Tibial artery (tissue), 4 donors: ENCODE data around the gene CPLANE1.
"Not testable (repeated sequence)": the region's sequence is repeated elsewhere in the genome, so short reads cannot be mapped to it uniquely, and the experiment has no call there.

Experiments used
- DNase-seq, 2 donors: peaks; one replicate each; pipeline ENCODE4 v3.0.0-alpha.2; 2019
- H3K27ac ChIP-seq, 2 donors: fragments of 200-600 bp; sonication (generic) in 1 of 2; 1 replicate in 1 of 2; 2 replicates in 1 of 2; pipeline ENCODE4 v1.5.1; 2018 to 2019; ENCODE audit warnings: mild to moderate bottlenecking in 1 of 2
- H3K27me3 ChIP-seq, 2 donors: fragments of 200-600 bp; sonication (generic) in 1 of 2; one replicate each; pipeline versions ENCODE4 v1.5.1 to v1.6.0; 2016 to 2019
- H3K36me3 ChIP-seq, 3 donors: fragments of 200-600 bp; sonication (generic) in 2 of 3; one replicate each; pipeline ENCODE4 v1.5.1; 2016 to 2019; ENCODE audit warnings: mild to moderate bottlenecking in 2 of 3
- H3K4me1 ChIP-seq, 4 donors: fragments of 200-600 bp; sonication (generic) in 2 of 4; 1 replicate in 3 of 4; 2 replicates in 1 of 4; pipeline ENCODE4 v1.5.1; 2016 to 2019
- H3K4me3 ChIP-seq, 2 donors: fragments of 200-600 bp; sonication (generic) in 1 of 2; 1 replicate in 1 of 2; 2 replicates in 1 of 2; pipeline ENCODE4 v1.5.1; 2018 to 2019; ENCODE audit warnings: mild to moderate bottlenecking in 2 of 2
- H3K9me3 ChIP-seq, 3 donors: fragments of 200-600 bp; sonication (generic) in 1 of 3; one replicate each; pipeline ENCODE4 v1.5.1; 2016 to 2019
- intact Hi-C: fragments of 100-400 bp; cut with DNase I; formaldehyde crosslinking; loops from one replicate; pipeline ENCODE4 v1.15.0; 2023; ENCODE audit warnings: low total_unique reads
- TF ChIP-seq, protein P1 (sequence below), 2 experiments: fragments of 200-600 bp in 1 of 2; fragments of 450-650 bp in 1 of 2; IDR thresholded peaks; one replicate each; pipeline ENCODE4 v1.5.1; 2017 to 2019; ENCODE audit warnings: antibody characterized with exemption in 2 of 2, mild to moderate bottlenecking in 1 of 2, moderate library complexity in 1 of 2

CPLANE1 gene

DNA sequence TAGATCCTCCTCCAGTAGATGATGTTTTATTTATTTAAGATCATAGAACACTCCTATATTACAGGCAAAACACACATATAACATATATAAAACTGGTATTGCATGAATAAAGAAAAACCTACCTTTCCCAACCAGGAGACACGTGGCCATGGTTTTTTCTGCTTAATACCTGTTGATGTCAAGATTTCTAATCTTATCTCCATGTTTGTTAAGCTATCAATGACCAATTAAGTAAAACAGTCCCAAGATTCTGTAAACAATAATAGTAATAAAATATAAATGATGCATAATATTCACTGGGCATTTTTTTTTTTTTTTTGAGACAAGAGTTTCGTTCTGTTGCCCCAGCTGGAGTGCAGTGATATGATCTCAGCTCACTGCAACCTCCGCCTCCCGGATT, 1.7 kb downstream of the CPLANE1 start:
- H3K9me3 ChIP-seq: no peaks in the 10 kb centered on the region
- DNase-seq: no peak
- H3K27me3 ChIP-seq: no peaks in the 10 kb centered on the region
- TF ChIP-seq, protein P1, sequence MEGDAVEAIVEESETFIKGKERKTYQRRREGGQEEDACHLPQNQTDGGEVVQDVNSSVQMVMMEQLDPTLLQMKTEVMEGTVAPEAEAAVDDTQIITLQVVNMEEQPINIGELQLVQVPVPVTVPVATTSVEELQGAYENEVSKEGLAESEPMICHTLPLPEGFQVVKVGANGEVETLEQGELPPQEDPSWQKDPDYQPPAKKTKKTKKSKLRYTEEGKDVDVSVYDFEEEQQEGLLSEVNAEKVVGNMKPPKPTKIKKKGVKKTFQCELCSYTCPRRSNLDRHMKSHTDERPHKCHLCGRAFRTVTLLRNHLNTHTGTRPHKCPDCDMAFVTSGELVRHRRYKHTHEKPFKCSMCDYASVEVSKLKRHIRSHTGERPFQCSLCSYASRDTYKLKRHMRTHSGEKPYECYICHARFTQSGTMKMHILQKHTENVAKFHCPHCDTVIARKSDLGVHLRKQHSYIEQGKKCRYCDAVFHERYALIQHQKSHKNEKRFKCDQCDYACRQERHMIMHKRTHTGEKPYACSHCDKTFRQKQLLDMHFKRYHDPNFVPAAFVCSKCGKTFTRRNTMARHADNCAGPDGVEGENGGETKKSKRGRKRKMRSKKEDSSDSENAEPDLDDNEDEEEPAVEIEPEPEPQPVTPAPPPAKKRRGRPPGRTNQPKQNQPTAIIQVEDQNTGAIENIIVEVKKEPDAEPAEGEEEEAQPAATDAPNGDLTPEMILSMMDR (IDR thresholded peaks at IDR 0.05): no peak
- H3K36me3 ChIP-seq: no peaks in the 10 kb centered on the region
- H3K4me1 ChIP-seq: peaks cover 0 to 39% (median 17%) of the 10 kb centered on the region in 4 donors
- peak overlapping the region; percentile 74 to 75 for H3K4me3 ChIP-seq
- no peak overlapping the region for H3K27ac ChIP-seq
- intact Hi-C loops: no loop called here

DNA sequence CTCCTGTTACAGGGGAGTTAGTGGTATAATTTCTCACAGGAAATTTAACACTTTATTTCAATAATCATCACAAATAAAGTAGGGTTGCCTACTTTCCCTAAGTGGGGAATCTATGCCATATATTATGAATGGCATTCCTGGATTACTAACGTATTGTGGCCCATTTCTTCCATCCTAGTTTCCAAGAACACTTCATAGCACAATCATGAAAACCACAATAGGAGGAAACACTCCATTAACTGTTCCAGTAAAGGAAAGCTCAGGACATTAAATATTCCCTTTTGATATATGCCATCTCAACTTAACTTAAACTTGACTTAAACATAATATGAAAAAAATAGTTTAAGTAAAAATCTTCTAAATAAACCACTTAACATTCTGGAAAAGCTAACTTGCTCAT, 2.1 kb downstream of the CPLANE1 start:
- Histone ChIP-seq H3K4me1 (peaks cover 0 to 39% (median 17%) of the 10 kb centered on the region in 4 donors), H3K9me3 (no peaks in the 10 kb centered on the region), H3K36me3 (no peaks in the 10 kb centered on the region), H3K4me3 (no peak overlapping the region), H3K27me3 (no peaks in the 10 kb centered on the region), H3K27ac (no peak overlapping the region)
- intact Hi-C loops: no loop called here
- no peak for DNase-seq
- TF ChIP-seq, protein P1 (IDR thresholded peaks at IDR 0.05): no peak

DNA sequence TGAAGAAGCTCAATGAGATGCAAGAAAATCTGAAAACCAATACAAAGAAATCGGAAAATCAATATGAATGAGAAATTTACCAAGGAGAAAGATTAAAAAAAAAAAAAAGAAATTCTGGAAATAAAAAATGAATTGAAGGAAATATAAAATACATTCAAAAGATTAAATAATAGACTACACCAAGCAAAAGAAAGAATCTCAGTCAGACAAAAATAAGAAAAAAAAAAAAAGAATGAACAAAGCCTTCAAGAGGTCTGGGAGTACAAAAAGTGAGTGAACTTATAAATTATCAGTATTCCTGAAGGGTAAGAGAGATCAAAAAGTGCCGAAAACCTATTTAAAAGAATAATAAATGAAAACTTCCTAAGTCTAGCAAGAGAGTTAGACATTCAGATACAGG, 14.9 kb downstream of the CPLANE1 start:
- TF ChIP-seq, protein P1 (IDR thresholded peaks at IDR 0.05): no peak
- no peak overlapping the region for H3K27ac ChIP-seq
- peaks cover 0 to 7% (median 6%) of the 10 kb centered on the region in 3 donors for H3K9me3 ChIP-seq
- no peak for DNase-seq
- H3K36me3 ChIP-seq: peaks cover 58 to 75% (median 74%) of the 10 kb centered on the region in 3 donors
- no peaks in the 10 kb centered on the region for H3K27me3 ChIP-seq
- intact Hi-C loops: no loop called here
- H3K4me3 ChIP-seq: no peak overlapping the region
- no peaks in the 10 kb centered on the region for H3K4me1 ChIP-seq

DNA sequence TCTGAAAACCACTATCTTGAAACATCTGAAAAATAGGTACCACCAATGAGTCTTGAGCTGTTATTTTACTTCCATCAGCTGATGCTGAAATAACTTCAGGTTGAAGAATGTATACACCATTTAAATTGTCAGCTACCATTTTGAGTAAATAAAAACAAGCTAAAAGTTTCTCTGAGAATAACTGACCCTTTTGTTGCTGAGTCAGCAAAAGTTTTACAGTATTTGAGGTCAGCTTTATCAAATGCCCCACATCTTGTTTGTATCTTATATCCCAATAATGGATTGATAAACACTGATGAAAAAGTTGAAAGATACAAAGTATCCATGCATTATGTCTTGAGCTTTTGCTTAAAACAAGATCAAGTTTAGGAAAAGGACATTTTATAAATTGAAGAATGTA, 22.8 kb downstream of the CPLANE1 start:
- TF ChIP-seq, protein P1 (IDR thresholded peaks at IDR 0.05): no peak
- H3K27me3 ChIP-seq: no peaks in the 10 kb centered on the region
- intact Hi-C loops: no loop called here
- H3K4me1 ChIP-seq: no peaks in the 10 kb centered on the region
- H3K9me3 ChIP-seq: no peaks in the 10 kb centered on the region
- peaks cover 56 to 81% (median 74%) of the 10 kb centered on the region in 3 donors for H3K36me3 ChIP-seq
- H3K27ac ChIP-seq: no peak overlapping the region
- no peak overlapping the region for H3K4me3 ChIP-seq
- no peak for DNase-seq

DNA sequence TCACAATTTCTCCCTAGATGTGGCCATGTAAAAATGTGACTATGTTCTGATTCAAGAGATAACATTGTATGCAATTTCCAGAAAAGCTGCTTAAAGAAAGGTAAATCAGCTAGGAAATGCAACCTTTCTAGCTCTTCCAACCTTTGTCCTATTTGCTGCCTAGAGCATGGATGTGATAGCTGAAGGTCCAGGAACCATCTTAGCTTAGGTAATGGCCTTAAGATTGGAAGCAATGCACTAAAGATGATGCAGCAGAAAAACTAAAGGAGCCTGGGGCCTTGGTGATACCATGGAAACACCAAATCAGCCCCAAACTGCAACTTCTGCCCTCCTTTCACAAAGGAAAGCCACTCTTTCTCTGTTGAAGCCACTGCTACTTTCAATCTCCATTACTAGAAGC, 27.0 kb downstream of the CPLANE1 start:
- H3K4me1 ChIP-seq: no peaks in the 10 kb centered on the region
- H3K9me3 ChIP-seq: no peaks in the 10 kb centered on the region
- H3K27ac ChIP-seq: no peak overlapping the region
- intact Hi-C loops: no loop called here
- H3K4me3 ChIP-seq: no peak overlapping the region
- H3K36me3 ChIP-seq: peaks cover 61 to 92% (median 74%) of the 10 kb centered on the region in 3 donors
- no peak for DNase-seq
- no peaks in the 10 kb centered on the region for H3K27me3 ChIP-seq
- TF ChIP-seq, protein P1 (IDR thresholded peaks at IDR 0.05): no peak

DNA sequence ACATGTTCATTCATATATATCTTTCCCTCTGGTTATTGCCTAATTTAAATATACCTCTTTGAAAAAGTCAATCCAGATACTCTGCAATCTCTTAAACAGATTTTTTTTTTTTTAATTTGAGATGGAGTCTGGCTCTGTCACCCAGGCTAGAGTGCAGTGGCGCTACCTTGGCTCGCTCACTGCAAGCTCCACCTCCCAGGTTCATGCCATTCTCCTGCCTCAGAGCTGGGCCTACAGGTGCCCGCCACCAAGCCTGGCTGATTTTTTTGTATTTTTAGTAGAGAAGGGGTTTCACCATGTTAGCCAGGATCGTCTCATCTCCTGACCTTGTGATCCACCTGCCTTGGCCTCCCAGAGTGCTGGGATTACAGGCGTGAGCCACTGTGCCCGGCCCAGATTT, 28.8 kb downstream of the CPLANE1 start:
- H3K27ac ChIP-seq, H3K27me3 ChIP-seq, DNase-seq, intact Hi-C loops, H3K9me3 ChIP-seq, H3K4me1 ChIP-seq, H3K4me3 ChIP-seq: not testable (repeated sequence)
- peaks cover 49 to 95% (median 73%) of the 10 kb centered on the region in 3 donors for H3K36me3 ChIP-seq

DNA sequence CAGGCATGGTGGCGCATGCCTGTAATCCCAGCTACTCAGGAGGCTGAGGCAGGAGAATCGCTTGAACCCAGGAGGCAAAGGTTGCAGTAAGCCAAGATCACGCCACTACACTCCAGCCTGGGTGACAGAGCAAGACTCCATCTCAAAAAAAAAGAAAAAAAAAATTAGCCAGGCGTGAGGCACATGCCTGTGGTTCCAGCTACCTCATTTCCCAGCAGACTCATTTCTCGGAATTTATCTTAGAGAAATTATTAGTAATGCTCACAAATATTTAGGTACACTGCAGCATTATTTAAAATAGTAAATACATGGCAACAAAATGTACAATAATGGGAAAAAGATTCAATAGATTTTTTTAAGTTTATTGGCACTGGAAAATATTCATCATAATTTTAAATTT, 29.8 kb downstream of the CPLANE1 start:
- H3K9me3 ChIP-seq, H3K4me3 ChIP-seq, H3K27me3 ChIP-seq, intact Hi-C loops, DNase-seq, H3K4me1 ChIP-seq, H3K27ac ChIP-seq: not testable (repeated sequence)
- peaks cover 40 to 96% (median 78%) of the 10 kb centered on the region in 3 donors for H3K36me3 ChIP-seq
